Activated CD4-positive, alpha-beta T cell treated with anti-CD3 and anti-CD28 coated beads, Interleukin-2, Interleukin-6, amounts not matched to agents 100 ng/mL and 50 ng/mL, durations not matched to agents 16 hours and 8 hours (primary cell): ENCODE data around the gene RWDD1.

Source experiments
- DNase-seq: peaks from one replicate; pipeline ENCODE4 v3.0.0-alpha.2; 2020

The RWDD1 gene, protein sequence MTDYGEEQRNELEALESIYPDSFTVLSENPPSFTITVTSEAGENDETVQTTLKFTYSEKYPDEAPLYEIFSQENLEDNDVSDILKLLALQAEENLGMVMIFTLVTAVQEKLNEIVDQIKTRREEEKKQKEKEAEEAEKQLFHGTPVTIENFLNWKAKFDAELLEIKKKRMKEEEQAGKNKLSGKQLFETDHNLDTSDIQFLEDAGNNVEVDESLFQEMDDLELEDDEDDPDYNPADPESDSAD

DNA sequence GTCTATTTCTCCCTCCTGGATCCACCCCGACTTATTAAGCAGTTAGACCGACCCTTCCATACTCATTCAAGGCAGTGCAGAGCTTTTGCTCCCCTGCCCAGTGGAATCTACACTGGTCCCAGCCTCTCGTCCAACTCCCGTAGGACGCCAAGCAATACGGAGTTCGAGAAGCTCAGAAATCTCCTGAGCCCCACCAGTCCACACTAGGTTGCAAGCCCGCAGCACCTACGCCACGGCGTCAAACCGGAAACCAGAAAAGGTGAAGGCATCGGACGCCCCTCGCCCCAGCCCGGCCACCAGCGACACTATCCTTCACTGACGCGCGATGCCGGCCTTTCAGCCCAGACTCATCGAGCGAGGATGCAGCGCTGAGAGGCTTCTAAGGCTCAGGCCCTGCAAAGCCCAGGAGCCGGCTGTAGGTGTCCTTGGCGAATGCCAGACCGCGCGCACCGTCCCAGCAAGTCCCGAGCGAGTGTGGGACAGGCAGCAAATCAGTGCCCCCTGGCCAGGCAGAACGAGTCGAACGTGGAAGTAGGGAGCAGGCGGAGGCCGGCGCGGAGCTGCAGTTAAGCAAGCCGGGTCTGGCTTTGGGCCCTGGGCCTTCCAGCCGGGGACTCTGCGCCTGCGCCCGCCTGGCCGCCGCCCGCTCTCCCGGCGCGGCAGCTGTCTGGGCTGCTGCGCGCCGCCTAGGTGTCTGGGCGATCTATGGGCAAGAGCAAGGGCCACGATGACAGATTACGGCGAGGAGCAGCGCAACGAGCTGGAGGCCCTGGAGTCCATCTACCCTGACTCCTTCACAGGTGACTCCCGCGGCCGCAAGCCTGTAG, at the start of gene RWDD1:
Gene RWDD1, plus strand, starts transcription at position 649 of the 827 bp plus-strand sequence. Its CDS starts 79 bp downstream, at position 728.
- peak; percentile 99 for DNase-seq

- no peak for DNase-seq
Measured at GRCh38 chr6:116522896-116523295, 48.4 kb upstream of the RWDD1 start.

DNA sequence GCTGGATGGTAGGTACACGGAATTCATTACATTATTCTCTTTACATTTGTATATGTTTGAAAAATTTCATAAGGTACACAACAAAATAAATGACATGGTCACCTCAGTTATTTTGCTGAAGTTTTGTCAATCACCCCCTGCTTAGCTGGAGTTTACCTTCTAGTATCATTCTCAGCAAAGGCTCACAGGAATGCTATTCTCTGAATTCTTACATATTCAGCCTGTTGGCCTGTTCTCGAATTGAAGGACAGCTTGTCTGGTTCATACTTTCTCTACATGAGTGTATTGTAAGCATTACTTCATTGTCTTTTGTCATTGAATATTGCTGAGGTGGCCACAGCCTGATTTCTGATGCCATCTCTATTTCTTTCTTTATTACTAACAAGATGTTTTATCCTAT, 47.1 kb upstream of the RWDD1 start:
- no peak for DNase-seq

GRCh38 chr6:116528133-116528532, 43.2 kb upstream of the RWDD1 start:
- DNase-seq, result no peak

DNA sequence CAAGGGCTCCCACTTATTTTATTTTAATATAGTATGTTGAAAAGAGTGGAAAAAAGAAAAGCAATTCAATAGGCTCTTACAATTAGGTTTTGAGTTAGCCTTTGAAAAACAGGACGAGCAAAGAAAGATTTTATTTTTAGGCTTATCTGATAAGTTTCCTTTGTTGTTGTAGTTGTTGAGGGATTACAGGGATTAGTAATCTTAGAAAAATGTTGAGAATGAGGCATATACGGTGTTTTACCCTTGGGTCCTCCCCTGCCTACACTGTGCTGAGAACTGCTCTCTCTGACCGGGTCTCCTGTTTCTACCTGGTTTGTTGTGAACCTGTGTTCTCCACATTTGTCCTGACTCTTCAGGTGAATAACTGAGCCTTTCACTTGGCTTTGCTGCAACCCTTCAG, 42.5 kb upstream of the RWDD1 start:
- DNase-seq, result no peak

GRCh38 chr6:116529466-116530290, 41.6 kb upstream of the RWDD1 start:
- no peak for DNase-seq

GRCh38 chr6:116530436-116530835, 40.9 kb upstream of the RWDD1 start:
- no peak for DNase-seq

- DNase-seq, result peak; percentile 69
Measured at GRCh38 chr6:116531675-116532570, 39.4 kb upstream of the RWDD1 start.

DNA sequence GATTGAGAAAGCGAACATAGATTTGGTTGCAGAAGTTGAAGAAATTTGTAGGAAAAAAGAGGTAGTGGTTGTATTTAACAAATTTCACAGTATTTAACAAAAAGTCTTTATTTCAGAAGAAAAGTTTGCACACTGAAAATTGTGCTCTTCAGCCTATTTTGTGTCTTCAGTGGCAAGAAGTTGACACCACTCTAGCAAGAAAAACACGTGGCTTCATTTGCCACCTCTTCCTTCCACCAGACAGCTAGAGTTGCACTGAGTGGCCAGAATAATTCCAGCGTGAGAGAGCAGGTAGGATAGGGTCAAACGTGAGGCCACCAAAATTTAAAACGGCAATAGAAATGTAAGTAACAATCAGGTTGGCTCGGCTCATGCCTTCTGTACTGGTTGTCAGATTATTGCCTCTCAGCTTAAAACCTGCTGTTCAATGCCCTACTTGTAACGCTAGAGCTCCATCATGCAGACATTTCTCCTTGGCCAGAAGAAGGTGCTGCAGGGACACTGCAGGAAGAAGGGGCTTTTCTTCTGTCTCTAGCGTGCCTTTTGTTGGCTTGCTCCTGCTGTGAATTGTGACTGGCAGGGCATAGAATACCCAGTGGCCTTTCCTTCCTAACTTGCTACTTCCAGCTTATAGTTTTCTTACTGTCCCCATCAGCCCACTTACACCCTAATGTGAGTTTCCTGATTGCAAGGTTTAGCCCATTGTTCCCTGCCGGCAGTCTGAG, 37.9 kb upstream of the RWDD1 start:
- no peak for DNase-seq

GRCh38 chr6:116535109-116535508, 36.2 kb upstream of the RWDD1 start:
- DNase-seq, result no peak

DNA sequence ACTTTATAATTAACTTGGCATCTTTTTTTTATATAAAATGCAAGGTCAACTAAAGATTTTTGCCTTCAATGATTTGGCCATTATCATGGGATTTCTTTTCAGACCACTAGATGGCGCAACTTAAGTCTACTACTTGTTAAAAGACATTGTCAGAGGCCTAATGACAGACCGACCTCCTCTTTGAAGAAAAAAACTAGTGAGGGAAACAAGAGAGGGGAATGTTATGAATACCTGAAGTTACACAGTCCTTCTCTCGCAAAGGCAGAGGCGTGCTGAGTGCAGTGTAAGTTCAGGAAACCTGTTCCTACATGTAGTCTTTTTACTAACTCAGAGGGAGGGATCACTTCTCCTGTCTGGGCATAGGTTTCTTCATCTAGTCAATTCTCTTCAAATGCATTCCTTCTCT, 35.1 kb upstream of the RWDD1 start:
- DNase-seq, result peak; percentile 67

DNA sequence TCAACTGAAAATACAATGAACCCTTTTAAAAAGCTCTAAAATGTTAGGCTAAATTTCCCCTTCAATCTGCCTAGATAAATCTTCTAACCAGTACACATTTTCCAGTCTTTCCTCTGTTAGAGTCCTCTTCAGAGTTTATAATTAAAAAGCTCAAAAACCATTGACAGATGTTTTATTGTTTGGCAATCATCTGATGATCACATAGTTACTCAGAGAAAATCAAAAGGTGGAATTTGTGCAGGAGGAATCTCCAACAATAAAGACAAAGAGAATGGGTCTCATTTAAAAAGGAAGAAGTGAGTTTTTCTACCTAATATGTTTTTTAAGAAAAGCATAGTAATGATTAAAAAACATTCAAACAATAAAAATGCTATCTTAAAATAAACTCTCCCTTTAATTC, 28.9 kb upstream of the RWDD1 start:
- DNase-seq, result no peak

- no peak for DNase-seq
Measured at GRCh38 chr6:116543149-116543548, 28.2 kb upstream of the RWDD1 start.

GRCh38 chr6:116545651-116546050, 25.7 kb upstream of the RWDD1 start, which contains the start of gene TRAPPC3L:
Gene TRAPPC3L (minus strand): TSS chr6:116545684. CDS start chr6:116545514, 170 bp downstream.
- no peak for DNase-seq

DNA sequence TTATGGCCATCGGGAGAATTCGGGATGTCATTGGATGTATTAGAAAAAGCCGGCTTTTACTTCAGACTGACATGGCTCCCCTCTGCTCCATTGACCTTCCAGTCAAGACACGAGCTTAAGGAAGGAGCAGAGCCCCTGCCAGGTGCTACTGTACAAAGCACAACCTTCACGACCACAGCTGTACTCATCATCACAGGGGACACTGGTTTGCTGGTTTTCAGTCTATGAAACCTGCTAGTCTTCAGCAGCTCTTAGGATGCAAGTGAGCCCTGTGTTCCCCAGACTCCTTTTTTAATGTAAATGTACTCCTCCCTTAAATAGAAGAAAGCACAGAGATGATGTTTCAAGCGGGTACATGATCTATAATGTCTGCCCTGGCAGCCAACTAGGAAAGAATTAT, 23.9 kb upstream of the RWDD1 start:
- DNase-seq, result no peak

DNA sequence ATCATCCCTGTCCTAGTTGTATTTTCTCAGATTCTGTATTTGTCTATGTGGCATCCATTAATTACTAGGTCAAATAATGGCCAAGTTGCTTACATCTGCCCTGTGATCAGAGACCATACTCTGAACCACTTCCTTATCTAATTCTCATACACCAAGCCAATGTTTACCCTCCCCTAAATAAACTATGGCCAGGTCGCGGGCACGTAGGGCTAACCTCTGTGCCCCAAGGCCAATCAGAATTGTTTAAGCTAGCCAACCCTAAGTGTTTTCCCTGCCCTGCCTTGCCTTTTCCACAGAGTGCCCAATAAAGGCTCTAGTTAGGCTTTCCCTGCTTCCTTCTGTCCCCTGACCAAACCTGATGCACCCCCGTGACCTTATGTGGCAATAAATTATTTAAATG, 20.5 kb upstream of the RWDD1 start:
- DNase-seq, result no peak

DNA sequence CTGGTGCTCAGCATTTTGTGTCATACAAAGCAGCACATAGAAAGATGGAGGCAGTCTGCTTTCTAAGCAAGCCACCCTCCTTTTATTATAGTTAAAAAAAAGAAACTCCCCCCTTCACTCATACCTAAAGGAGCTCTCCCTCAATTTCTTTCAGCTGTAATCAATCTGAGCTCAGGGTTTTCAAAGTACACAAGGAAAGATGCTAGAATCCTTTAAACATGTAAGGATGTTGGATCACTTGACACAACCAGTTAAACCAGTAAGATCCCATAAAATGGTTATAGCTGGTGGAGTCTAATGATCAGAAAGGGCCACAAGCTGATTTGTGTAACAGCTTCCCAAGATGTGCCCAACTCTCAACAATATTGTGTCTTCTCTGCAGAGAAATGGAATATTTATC, 17.9 kb upstream of the RWDD1 start, which contains the start of gene CALHM4:
Gene CALHM4, plus strand, starts transcription at position 301 of the 400 bp plus-strand sequence. Its CDS starts 43 bp downstream, at position 344.
- DNase-seq, result no peak

DNA sequence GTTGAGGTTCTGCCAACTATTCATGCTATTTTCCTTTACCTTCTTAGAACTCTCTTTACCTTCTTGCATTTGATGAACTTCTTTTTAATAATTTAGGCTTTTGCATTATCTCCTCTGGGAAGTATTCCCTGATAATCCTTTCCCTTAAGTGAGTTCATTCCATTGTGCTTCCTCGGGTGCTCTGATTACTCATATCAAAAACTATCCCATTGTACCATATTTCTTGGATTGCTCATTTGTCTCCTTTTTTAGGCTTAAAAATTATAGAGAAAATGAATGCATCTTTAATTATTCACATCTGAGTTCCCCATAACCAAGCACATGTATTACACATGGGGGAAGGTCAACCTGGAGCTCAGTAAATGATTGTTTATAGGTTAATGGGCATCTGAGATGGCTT, 15.2 kb upstream of the RWDD1 start:
- no peak for DNase-seq

DNA sequence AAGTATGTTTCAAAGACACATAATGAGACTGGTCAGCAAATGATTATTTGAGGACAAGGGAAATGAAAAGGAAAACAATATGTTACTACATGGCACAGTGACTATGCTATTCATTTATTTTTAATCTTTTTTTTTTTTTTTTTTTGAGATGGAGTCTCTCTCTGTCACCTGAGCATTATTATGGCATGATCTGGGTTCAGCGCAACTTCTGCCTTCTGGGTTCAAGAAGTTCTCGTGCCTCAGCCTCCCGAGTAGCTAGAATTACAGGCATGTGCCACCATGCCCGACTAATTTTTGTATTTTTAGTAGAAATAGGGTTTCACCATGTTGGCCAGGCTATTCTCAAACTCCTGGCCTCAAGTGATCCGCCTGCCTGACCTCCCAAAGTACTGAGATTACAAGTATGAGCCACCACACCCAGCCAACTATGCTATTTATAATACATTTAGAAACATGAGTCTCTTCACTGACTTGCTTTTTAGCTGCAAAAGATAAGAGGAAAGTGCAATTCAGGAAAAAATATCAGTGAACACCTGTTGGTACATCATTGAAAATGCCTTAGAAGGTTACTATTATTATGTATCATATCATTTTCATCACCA, 14.4 kb upstream of the RWDD1 start:
- DNase-seq, result no peak

GRCh38 chr6:116557893-116558292, 13.4 kb upstream of the RWDD1 start:
- DNase-seq, result no peak

DNA sequence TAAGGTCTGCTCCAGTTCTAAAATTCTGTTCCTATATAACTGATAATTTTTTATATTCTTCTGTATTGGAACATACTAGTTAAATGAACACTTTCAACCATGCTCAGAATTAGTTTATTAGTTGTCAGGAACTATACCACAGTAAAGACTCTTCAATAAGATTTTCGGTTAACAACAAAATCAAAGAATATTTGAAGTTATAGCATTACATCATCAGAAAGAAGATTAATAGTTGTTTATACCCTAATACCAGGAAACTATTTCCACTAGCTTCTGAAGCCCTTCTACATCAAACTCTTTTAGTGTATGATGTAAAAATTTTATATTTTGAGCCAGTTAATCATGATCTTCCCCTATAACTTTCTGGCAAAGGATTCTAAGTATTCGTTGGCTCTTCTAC, 11.2 kb upstream of the RWDD1 start:
- DNase-seq, result no peak
